ENCODE measurements around the gene TMEM14C. TPM values are rescaled to one million over a fixed set of nuclear protein-coding genes. Genes with fewer than 3 reads are reported as not detected.

Gene TMEM14C
- polyA plus RNA-seq, 4 donors, result 149 to 187 (median 161) TPM

DNA sequence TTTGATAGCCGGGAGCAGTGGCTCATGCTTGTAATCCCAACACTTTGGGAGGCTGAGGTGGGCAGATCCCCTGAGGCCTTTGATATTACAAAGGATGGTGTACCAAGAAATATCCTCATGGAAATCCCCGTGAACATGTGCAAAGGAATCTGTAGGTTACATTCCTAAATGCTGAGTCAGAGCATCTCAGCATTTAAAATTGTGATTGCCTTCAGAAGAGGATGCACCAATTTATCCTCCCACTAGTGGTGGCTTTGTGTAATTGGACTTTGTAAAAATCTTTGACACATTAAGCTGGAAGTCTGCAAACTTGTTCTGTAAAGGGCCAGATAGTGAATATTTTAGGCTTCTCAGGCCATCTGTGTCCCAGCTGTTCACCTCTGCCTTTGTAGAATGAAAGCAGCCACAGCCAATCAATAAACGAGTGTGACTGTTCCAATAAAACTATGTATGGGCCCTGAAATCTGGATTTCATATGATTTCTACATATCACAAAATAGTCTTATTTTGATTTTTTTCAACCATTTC lies 36.5 kb downstream of the TMEM14C start:
- DNase-seq (ENCODE audit: low read depth in 4 of 4, low spot score in 3 of 4), result no peak

DNA sequence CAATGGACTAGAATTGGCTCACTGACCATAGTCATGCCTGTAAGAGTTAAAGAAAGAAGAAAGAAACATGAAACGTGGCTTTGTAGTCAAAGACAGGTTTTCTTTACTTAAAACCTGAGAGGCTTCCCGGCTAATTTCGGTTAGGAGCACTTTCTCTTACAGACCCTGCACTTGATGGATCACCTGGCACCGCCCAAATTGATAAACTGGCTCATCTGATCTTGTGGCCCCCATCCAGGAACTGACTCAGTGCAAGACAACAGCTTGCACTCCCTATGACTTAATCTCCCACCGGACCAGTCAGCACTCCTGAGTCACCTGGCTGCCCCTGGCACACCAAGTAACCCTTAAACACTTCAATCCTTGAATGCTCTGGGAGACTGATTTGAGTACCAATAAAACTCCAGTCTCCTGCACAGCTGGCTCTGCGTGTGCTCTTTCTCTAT lies 37.0 kb downstream of the TMEM14C start:
- no peak for DNase-seq (ENCODE audit: low read depth in 4 of 4, low spot score in 3 of 4)

DNA sequence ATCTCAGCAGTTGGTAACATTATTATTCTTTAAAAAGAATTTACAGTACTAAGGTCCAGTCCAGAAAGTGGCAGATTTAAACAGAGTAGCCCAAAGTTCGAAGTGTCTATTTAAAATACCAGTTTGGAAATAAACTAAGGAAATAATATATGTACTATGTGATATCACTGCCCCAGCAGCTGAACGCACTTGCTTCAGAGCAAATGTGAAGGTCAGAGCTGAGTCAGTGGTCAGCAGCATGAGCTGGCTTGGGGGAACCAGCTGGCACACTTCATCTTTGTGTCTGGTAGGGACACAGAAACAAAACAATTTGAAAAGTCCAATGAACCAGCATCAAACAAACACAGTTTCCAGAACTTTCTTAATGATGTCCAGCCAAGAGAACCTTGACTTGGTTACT lies 40.1 kb downstream of the TMEM14C start:
- no peak for DNase-seq (ENCODE audit: low read depth in 4 of 4, low spot score in 3 of 4)

DNA sequence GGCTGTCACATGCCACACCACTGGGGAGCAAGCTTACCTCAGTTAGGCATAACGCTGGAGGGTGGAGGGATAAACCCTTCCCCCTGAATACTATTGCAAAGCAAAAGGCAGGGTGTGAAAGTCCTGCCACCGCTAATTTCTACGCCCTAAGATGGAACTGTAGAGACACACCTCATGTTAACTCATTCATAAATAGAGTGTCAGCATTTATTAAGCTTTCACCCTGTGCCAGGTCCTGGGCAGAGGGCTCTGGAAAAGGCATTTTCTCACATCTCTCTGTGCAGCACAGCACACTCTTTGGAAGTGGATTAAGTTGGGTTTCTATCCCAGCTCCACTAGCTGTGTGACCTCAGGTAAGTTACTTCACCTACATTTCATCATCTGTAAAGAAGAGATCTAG lies 46.5 kb downstream of the TMEM14C start:
- no peak for DNase-seq (ENCODE audit: low read depth in 4 of 4, low spot score in 3 of 4)

DNA sequence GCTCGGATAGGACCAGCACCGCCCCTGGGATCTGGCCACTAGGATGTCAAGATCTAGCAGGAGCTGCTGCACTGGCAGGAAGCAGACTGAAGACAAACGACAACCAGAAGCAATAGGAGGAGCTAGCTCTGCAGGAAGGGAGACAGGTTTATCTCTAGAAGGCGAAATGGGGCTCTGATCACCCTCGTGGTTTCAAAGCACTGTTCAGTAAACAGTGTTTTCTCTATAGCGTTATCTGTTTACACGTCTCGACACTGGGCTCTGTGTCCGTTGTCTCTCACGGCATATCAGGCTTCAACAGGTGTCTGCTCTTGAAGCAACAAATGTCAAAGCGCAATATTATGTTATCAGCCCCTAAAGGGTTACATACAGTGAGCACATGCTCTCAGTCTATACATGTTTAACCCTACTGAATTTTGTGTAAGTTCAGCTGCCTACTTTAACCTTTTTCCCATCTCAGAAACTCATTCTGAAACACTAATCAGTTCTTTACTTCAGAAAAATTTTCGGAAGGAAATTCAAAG lies 48.6 kb downstream of the TMEM14C start:
- no peak for DNase-seq (ENCODE audit: low read depth in 4 of 4, low spot score in 3 of 4)

DNA sequence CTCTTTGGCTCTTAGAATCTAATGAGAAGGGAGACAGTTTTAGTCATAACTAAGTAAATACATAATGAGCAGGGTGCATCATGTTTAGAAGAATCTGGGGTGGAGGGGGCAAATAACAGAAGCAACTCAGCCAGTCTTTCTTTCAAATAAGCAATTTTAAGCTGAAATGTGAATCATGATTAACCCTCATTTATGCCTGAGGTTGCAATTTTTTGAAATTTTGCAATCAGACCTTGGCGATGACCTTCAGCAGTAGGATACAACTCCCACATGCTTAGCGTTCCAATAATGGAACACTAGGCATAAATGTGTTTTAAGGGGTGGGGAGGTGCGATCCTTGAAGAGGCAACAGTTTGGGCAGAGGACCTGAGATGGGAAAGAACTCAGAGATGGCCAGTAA lies 55.4 kb downstream of the TMEM14C start:
- no peak for DNase-seq (ENCODE audit: low read depth in 4 of 4, low spot score in 3 of 4)

DNA sequence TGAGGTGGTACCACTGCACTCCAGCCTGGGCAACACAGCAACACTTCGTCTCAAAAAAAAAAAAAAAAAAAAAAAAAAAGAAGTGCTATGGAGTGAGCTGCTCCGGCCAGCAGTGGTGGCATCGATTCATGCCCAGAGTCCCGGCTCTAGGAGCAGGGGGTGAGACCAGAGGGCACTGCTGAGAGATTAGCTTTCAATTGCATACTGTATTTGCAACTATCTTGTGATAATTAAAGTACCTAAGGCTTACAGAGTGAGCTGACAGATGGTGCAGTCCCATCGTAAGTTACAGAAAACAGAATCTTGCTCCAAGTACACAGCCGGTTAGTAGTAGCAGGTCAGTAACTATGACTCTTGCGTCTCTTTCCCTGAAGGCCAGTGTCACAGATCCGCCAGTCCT lies 56.2 kb downstream of the TMEM14C start:
- no peak for DNase-seq (ENCODE audit: low read depth in 4 of 4, low spot score in 3 of 4)

Other genes starting within 250 kb of the TMEM14C start
- gene GCNT2, start 201.7 kb upstream of the TMEM14C start, polyA plus RNA-seq (ENCODE audit: insufficient read length in 4 of 4), result 10 to 100 TPM in 3 of 4 donors, 1 to 10 TPM in 1; 5.7 to 18.8 (median 16.1) TPM
- 1 to 10 TPM; 1.6 to 4.4 (median 3.1) TPM for gene C6orf52, start 28.5 kb upstream of the TMEM14C start, polyA plus RNA-seq (ENCODE audit: insufficient read length in 4 of 4)
- 10 to 100 TPM; 20.6 to 24.9 (median 21.7) TPM for gene PAK1IP1, start 28.1 kb upstream of the TMEM14C start, polyA plus RNA-seq (ENCODE audit: insufficient read length in 4 of 4)
- 100 to 1,000 TPM in 1 of 4 donors, 10 to 100 TPM in 3; 75.1 to 109 (median 95.8) TPM for gene TMEM14B, start 24.7 kb downstream of the TMEM14C start, polyA plus RNA-seq (ENCODE audit: insufficient read length in 4 of 4)
- 1 to 10 TPM in 3 of 4 donors, under 1 TPM in 1; 0.45 to 2.8 (median 1.4) TPM for gene MAK, start 115.5 kb downstream of the TMEM14C start, polyA plus RNA-seq (ENCODE audit: insufficient read length in 4 of 4)
- gene GCM2, start 159.0 kb downstream of the TMEM14C start, polyA plus RNA-seq (ENCODE audit: insufficient read length in 4 of 4), result under 1 TPM in 1 of 4 donors, not detected in 3; 0.14 TPM
- 1 to 10 TPM; 3.8 to 6.9 (median 4.4) TPM for gene SYCP2L, start 164.0 kb downstream of the TMEM14C start, polyA plus RNA-seq (ENCODE audit: insufficient read length in 4 of 4)